Measurements from ENCODE around the gene RBM26. TPM values are rescaled to one million over a fixed set of nuclear protein-coding genes. Genes with fewer than 3 reads are reported as not detected.
"Not testable (repeated sequence)": the region's sequence is repeated elsewhere in the genome, so short reads cannot be mapped to it uniquely, and the experiment has no call there.

The RBM26 gene
- total RNA-seq, 2 donors from 2014 or later: 29.0 to 45.9 TPM

- Histone ChIP-seq H3K27ac (no peak overlapping the region), H3K36me3 (no peaks in the 10 kb centered on the region), H3K27me3 (replicated peaks; ENCODE audit: insufficient read depth) (no peaks in the 10 kb centered on the region), H3K9me3 (no peaks in the 10 kb centered on the region), H3K4me1 (replicated peaks) (no peaks in the 10 kb centered on the region), H3K4me3 (no peak overlapping the region)
- DNase-seq (ENCODE audit: low spot score): no peak
- WGBS: 85% methylated on average over 1 of the region's 1 CpG
- intact Hi-C loops (cut with DNase I): no loop called here
- no peak for TF ChIP-seq POLR2AphosphoS5 (IDR thresholded peaks at IDR 0.05)
- no peak for TF ChIP-seq POLR2A (IDR thresholded peaks at IDR 0.05)
- TF ChIP-seq CTCF (IDR thresholded peaks at IDR 0.05): no peak
These were observed 46.0 kb downstream of the RBM26 start for GRCh38 chr13:79360095-79360494.

GRCh38 chr13:79359064-79359463, 47.0 kb downstream of the RBM26 start:
- Histone ChIP-seq H3K36me3 (peaks cover 0 to 3% of the 10 kb centered on the region in 2 donors), H3K4me1 (replicated peaks) (no peaks in the 10 kb centered on the region), H3K27ac (no peak overlapping the region), H3K27me3 (replicated peaks; ENCODE audit: insufficient read depth) (no peaks in the 10 kb centered on the region), H3K9me3 (no peaks in the 10 kb centered on the region), H3K4me3 (no peak overlapping the region)
- intact Hi-C loops (cut with DNase I): no loop called here
- DNase-seq (ENCODE audit: low spot score): no peak
- TF ChIP-seq POLR2AphosphoS5 (IDR thresholded peaks at IDR 0.05): no peak
- no peak for TF ChIP-seq CTCF (IDR thresholded peaks at IDR 0.05)
- TF ChIP-seq POLR2A (IDR thresholded peaks at IDR 0.05): no peak

- Histone ChIP-seq H3K27me3 (replicated peaks; ENCODE audit: insufficient read depth) (no peaks in the 10 kb centered on the region), H3K27ac (no peak overlapping the region), H3K9me3 (no peaks in the 10 kb centered on the region), H3K36me3 (peaks cover 0 to 6% of the 10 kb centered on the region in 2 donors), H3K4me3 (no peak overlapping the region), H3K4me1 (replicated peaks) (no peaks in the 10 kb centered on the region)
- DNase-seq (ENCODE audit: low spot score): no peak
- WGBS: 96% methylated on average over 3 of the region's 3 CpGs
- TF ChIP-seq POLR2AphosphoS5 (IDR thresholded peaks at IDR 0.05): no peak
- TF ChIP-seq CTCF (IDR thresholded peaks at IDR 0.05): no peak
- TF ChIP-seq POLR2A (IDR thresholded peaks at IDR 0.05): no peak
- intact Hi-C loops (cut with DNase I): no loop called here
These were observed 51.8 kb downstream of the RBM26 start for GRCh38 chr13:79354285-79354684.

- no peak for TF ChIP-seq POLR2A (IDR thresholded peaks at IDR 0.05)
- no peak for TF ChIP-seq POLR2AphosphoS5 (IDR thresholded peaks at IDR 0.05)
- no peak overlapping the region for H3K27ac ChIP-seq
- H3K4me3 ChIP-seq: no peak overlapping the region
- no peaks in the 10 kb centered on the region for H3K27me3 ChIP-seq (replicated peaks; ENCODE audit: insufficient read depth)
- H3K36me3 ChIP-seq: peaks cover 0 to 6% of the 10 kb centered on the region in 2 donors
- WGBS: 97% methylated on average over 2 of the region's 2 CpGs
- H3K4me1 ChIP-seq (replicated peaks): no peaks in the 10 kb centered on the region
- H3K9me3 ChIP-seq: no peaks in the 10 kb centered on the region
- DNase-seq (ENCODE audit: low spot score): no peak
- intact Hi-C loops (cut with DNase I): no loop called here
These were observed 52.4 kb downstream of the RBM26 start for GRCh38 chr13:79353693-79354092.

- DNase-seq (ENCODE audit: low spot score): no peak
- Histone ChIP-seq H3K27ac (no peak overlapping the region), H3K4me1 (replicated peaks) (no peaks in the 10 kb centered on the region), H3K4me3 (no peak overlapping the region), H3K36me3 (peaks cover 0 to 6% of the 10 kb centered on the region in 2 donors), H3K27me3 (replicated peaks; ENCODE audit: insufficient read depth) (no peaks in the 10 kb centered on the region), H3K9me3 (no peaks in the 10 kb centered on the region)
- TF ChIP-seq POLR2AphosphoS5 (IDR thresholded peaks at IDR 0.05) (no peak), POLR2A (IDR thresholded peaks at IDR 0.05) (no peak), CTCF (IDR thresholded peaks at IDR 0.05) (no peak)
- intact Hi-C loops (cut with DNase I): no loop called here
These were observed 53.9 kb downstream of the RBM26 start for GRCh38 chr13:79352107-79352506.

- H3K27ac ChIP-seq; H3K4me1 ChIP-seq (replicated peaks); H3K27me3 ChIP-seq (replicated peaks; ENCODE audit: insufficient read depth); intact Hi-C loops (cut with DNase I); H3K36me3 ChIP-seq; H3K4me3 ChIP-seq; DNase-seq (ENCODE audit: low spot score); H3K9me3 ChIP-seq: not testable (repeated sequence)
- WGBS: 95% methylated on average over 10 of the region's 10 CpGs
These were observed 56.4 kb downstream of the RBM26 start for GRCh38 chr13:79349608-79350007.

Measured in prostate gland (tissue), 2 donors.